CD4-positive, alpha-beta T cell treated with Interferon gamma for 1 hour (primary cell): ENCODE data around the gene VTI1A.

ENCODE experiments used
- DNase-seq: peaks from one replicate; pipeline ENCODE4 v3.0.0-alpha.2; 2020

Gene VTI1A

GRCh38 chr10:112649006-112649821, 202.2 kb downstream of the VTI1A start:
- DNase-seq: no peak

GRCh38 chr10:112649822-112650152, 202.8 kb downstream of the VTI1A start:
- DNase-seq: no peak

- no peak for DNase-seq
Measured at GRCh38 chr10:112650588-112651030, 203.6 kb downstream of the VTI1A start.

GRCh38 chr10:112653215-112653614, 206.2 kb downstream of the VTI1A start:
- no peak for DNase-seq

- no peak for DNase-seq
Measured at GRCh38 chr10:112653851-112654250, 206.8 kb downstream of the VTI1A start.

GRCh38 chr10:112654794-112655193, 207.8 kb downstream of the VTI1A start:
- no peak for DNase-seq

GRCh38 chr10:112655722-112656121, 208.7 kb downstream of the VTI1A start:
- no peak for DNase-seq

- DNase-seq: no peak
Measured at GRCh38 chr10:112658465-112658864, 211.4 kb downstream of the VTI1A start.

- no peak for DNase-seq
Measured at GRCh38 chr10:112658900-112659638, 212.1 kb downstream of the VTI1A start.

- DNase-seq: no peak
Measured at GRCh38 chr10:112663234-112664125, 216.5 kb downstream of the VTI1A start.

GRCh38 chr10:112666094-112666493, 219.1 kb downstream of the VTI1A start:
- DNase-seq: no peak

GRCh38 chr10:112669989-112670388, 223.0 kb downstream of the VTI1A start:
- no peak for DNase-seq

- DNase-seq: no peak
Measured at GRCh38 chr10:112671743-112672142, 224.7 kb downstream of the VTI1A start.

GRCh38 chr10:112672706-112673105, 225.7 kb downstream of the VTI1A start:
- no peak for DNase-seq

GRCh38 chr10:112675560-112676083, 228.6 kb downstream of the VTI1A start:
- no peak for DNase-seq

GRCh38 chr10:112677689-112678088, 230.7 kb downstream of the VTI1A start:
- no peak for DNase-seq

GRCh38 chr10:112678581-112678980, 231.6 kb downstream of the VTI1A start:
- no peak for DNase-seq

- no peak for DNase-seq
Measured at GRCh38 chr10:112678987-112679386, 232.0 kb downstream of the VTI1A start.

GRCh38 chr10:112679392-112679791, 232.4 kb downstream of the VTI1A start:
- DNase-seq: no peak

GRCh38 chr10:112680586-112680985, 233.6 kb downstream of the VTI1A start:
- DNase-seq: no peak

GRCh38 chr10:112687647-112688046, 240.6 kb downstream of the VTI1A start:
- DNase-seq: no peak

- DNase-seq: no peak
Measured at GRCh38 chr10:112689327-112690072, 242.5 kb downstream of the VTI1A start.
